ENCODE measurements around the gene AVL9. TPM values are rescaled to one million over a fixed set of nuclear protein-coding genes. Genes with fewer than 3 reads are reported as not detected.

Gene AVL9
- polyA plus RNA-seq, 1 donor from 2014 or later: 19.9 TPM

Other genes with a start within 250 kb of the AVL9 start
- 68.3 TPM for gene LSM5, start 5.1 kb upstream of the AVL9 start, polyA plus RNA-seq (ENCODE audit: insufficient read depth, low read depth, low replicate concordance)

Data from brain (organoid and tissue), 1 donor.